MG63 (cell line): ENCODE data around the gene MMP7. TPM values are rescaled to one million over a fixed set of nuclear protein-coding genes. Genes with fewer than 3 reads are reported as not detected.
A peak's percentile ranks its signal among the peaks of the same experiment; 100 is the strongest.

Experiments used
- DNase-seq: peaks from one replicate; pipeline ENCODE4 v3.0.0-alpha.2; 2020
- H3K27me3 ChIP-seq: fragments of 250-450 bp; sonication (Bioruptor Pico); 2 replicates; pipeline ENCODE4 v1.5.1; 2020; ENCODE audit warnings: mild to moderate bottlenecking, moderate library complexity
- H3K36me3 ChIP-seq: fragments of 250-450 bp; sonication (Bioruptor Pico); 2 replicates; pipeline ENCODE4 v1.5.1; 2020; ENCODE audit warnings: mild to moderate bottlenecking, moderate library complexity
- H3K4me3 ChIP-seq: fragments of 250-450 bp; sonication (Bioruptor Pico); 2 replicates; pipeline ENCODE4 v1.5.1; 2020; ENCODE audit warnings: mild to moderate bottlenecking, moderate library complexity
- H3K9me3 ChIP-seq: fragments of 250-450 bp; sonication (Bioruptor Pico); 2 replicates; pipeline ENCODE4 v1.5.1; 2020; ENCODE audit warnings: mild to moderate bottlenecking, moderate library complexity
- total RNA-seq: library from RNA; depleted of rRNA; stranded (reverse); fragments of >200 nt; shearing (Covaris generic); gene quantifications from 2 replicates; pipeline ENCODE4 v1.2.3, GENCODE V29; 2014; ENCODE audit warnings: low replicate concordance; rRNA removed

The MMP7 gene
- total RNA-seq, 1 experiment from 2014 or later: not detected

- Histone ChIP-seq H3K4me3 (no peak overlapping the region), H3K27me3 (no peaks in the 10 kb centered on the region), H3K9me3 (no peaks in the 10 kb centered on the region), H3K36me3 (no peaks in the 10 kb centered on the region)
- no peak for DNase-seq
Observed at GRCh38 chr11:102485095-102485722, 45.3 kb downstream of the MMP7 start.

DNA sequence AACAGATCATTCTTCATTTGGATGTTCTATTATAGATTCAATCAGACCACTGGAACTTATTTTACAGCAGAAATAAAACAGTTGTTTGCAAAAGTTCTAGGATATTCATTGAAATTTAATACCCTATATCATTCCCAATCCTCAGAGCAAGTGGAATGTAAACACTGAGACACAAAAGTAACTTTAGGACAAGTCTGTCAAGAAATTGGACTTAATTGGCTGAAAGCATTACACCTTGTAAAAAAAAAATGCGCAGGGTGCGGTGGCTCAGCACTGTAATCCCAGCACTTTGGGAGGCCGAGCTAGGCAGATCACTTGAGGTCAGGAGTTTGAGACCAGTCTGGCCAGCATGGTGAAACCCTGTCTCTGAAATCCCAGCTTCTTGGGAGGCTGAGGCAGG, 48.1 kb downstream of the MMP7 start:
- H3K27me3 ChIP-seq: no peaks in the 10 kb centered on the region
- no peaks in the 10 kb centered on the region for H3K9me3 ChIP-seq
- DNase-seq: no peak
- H3K36me3 ChIP-seq: no peaks in the 10 kb centered on the region
- no peak overlapping the region for H3K4me3 ChIP-seq

GRCh38 chr11:102479733-102480132, 50.8 kb downstream of the MMP7 start:
- Histone ChIP-seq H3K9me3 (no peaks in the 10 kb centered on the region), H3K36me3 (no peaks in the 10 kb centered on the region), H3K4me3 (no peak overlapping the region), H3K27me3 (no peaks in the 10 kb centered on the region)
- no peak for DNase-seq

GRCh38 chr11:102478673-102479299, 51.8 kb downstream of the MMP7 start:
- no peaks in the 10 kb centered on the region for H3K27me3 ChIP-seq
- no peak for DNase-seq
- no peak overlapping the region for H3K4me3 ChIP-seq
- no peaks in the 10 kb centered on the region for H3K36me3 ChIP-seq
- H3K9me3 ChIP-seq: no peaks in the 10 kb centered on the region

DNA sequence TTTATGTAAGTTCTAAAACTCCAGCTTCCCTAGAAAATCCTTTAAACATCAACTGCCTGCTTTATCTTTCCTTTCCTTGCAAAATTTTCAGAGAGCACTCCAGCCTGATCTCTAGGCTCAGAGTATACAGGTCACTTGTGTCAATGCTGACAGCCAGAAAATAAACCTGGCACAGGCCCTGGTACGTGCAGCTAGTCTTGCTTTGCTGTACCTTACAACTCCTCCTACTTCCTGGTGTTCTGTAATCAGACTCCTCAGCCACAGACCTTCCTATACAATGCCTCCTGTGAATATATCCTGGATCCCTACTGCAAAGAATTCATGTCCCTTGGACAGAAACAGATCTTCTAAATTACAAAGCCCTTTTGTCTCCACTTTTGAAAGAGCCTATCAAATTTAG, 53.7 kb downstream of the MMP7 start:
- Histone ChIP-seq H3K36me3 (no peaks in the 10 kb centered on the region), H3K4me3 (no peak overlapping the region), H3K9me3 (no peaks in the 10 kb centered on the region), H3K27me3 (no peaks in the 10 kb centered on the region)
- DNase-seq: peak; percentile 59

DNA sequence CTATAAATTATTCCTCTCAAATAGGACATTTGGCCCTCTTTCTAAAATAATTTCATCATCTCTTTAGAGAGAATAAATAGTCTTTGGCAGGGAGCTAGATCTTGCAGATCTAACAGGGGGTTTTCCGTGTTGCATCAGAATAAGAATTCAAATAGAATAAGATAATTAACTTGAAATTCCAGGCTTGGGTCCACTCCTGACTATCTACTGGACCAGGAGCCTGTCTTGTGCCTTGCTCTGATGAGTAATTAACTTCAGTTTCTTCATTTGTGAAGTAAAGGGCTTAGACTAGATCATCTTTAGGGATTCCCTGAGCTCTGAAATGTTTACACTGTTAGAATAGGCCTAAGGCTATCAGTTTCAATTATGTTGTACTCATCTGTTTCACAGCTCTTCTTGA, 54.5 kb downstream of the MMP7 start:
- no peaks in the 10 kb centered on the region for H3K36me3 ChIP-seq
- H3K4me3 ChIP-seq: no peak overlapping the region
- no peak for DNase-seq
- no peaks in the 10 kb centered on the region for H3K27me3 ChIP-seq
- H3K9me3 ChIP-seq: no peaks in the 10 kb centered on the region

GRCh38 chr11:102473543-102473942, 57.0 kb downstream of the MMP7 start:
- H3K27me3 ChIP-seq: no peaks in the 10 kb centered on the region
- H3K4me3 ChIP-seq: no peak overlapping the region
- no peaks in the 10 kb centered on the region for H3K36me3 ChIP-seq
- no peak for DNase-seq
- no peaks in the 10 kb centered on the region for H3K9me3 ChIP-seq

- no peaks in the 10 kb centered on the region for H3K36me3 ChIP-seq
- H3K9me3 ChIP-seq: no peaks in the 10 kb centered on the region
- H3K27me3 ChIP-seq: no peaks in the 10 kb centered on the region
- H3K4me3 ChIP-seq: no peak overlapping the region
- no peak for DNase-seq
Observed at GRCh38 chr11:102472127-102472526, 58.4 kb downstream of the MMP7 start.

DNA sequence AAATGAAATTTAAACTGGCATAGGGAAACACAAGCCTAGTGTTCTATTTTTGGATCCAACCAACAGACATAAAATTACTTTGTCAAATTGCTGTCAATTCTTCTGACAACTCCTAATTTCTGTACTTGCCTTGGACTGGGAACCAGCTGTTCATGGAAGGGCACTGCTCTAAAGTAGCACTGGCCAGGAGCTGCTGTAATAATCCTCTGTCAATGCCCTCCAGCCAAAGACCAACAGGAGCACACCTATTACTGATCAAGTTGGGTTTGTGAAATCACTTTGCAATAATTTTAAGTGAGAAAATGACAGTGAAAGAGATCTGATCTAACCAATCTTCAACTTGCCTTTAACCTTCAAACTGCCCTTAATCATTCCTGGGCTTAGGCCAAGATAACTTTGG, 59.1 kb downstream of the MMP7 start:
- no peaks in the 10 kb centered on the region for H3K36me3 ChIP-seq
- H3K4me3 ChIP-seq: no peak overlapping the region
- DNase-seq: no peak
- no peaks in the 10 kb centered on the region for H3K27me3 ChIP-seq
- H3K9me3 ChIP-seq: no peaks in the 10 kb centered on the region

Other genes starting within 250 kb of the MMP7 start
- 0.59 and 5.2 TPM in 2 replicates for gene BIRC3, start 213.3 kb downstream of the MMP7 start, total RNA-seq
- 35.5 and 130 TPM in 2 replicates for gene BIRC2, start 183.5 kb downstream of the MMP7 start, total RNA-seq
- 70.8 and 112 TPM in 2 replicates for gene TMEM123, start 78.0 kb downstream of the MMP7 start, total RNA-seq
- not detected in 2 replicates for gene MMP20, start 94.6 kb upstream of the MMP7 start, total RNA-seq
- gene MMP27, start 175.0 kb upstream of the MMP7 start, total RNA-seq: not detected in 2 replicates
- gene MMP8, start 194.2 kb upstream of the MMP7 start, total RNA-seq: not detected in 2 replicates
- gene MMP10, start 249.9 kb upstream of the MMP7 start, total RNA-seq: 0.10 and 3.0 TPM in 2 replicates